HepG2 (cell line): Measurements from ENCODE around the gene PPP1R13B. TPM values are rescaled to one million over a fixed set of nuclear protein-coding genes. Genes with fewer than 3 reads are reported as not detected.
A peak's percentile ranks its signal among the peaks of the same experiment; 100 is the strongest.

Experiments used
- ADNP ChIP-seq: sonication (generic); formaldehyde crosslinking; IDR thresholded peaks from 2 replicates; pipeline ENCODE4 v1.4.0; 2020; ENCODE audit warnings: missing genetic modification reagents
- ARNT ChIP-seq: fragments of 450-650 bp; IDR thresholded peaks from 2 replicates; pipeline ENCODE4 v1.6.1; 2017
- ARNT2 ChIP-seq: sonication (generic); formaldehyde crosslinking; IDR thresholded peaks from 2 replicates; pipeline ENCODE4 v1.8.0; 2022; ENCODE audit warnings: mild to moderate bottlenecking, low read depth, missing genetic modification reagents, moderate library complexity
- BRF2 ChIP-seq: sonication (generic); formaldehyde crosslinking; IDR thresholded peaks from 2 replicates; pipeline ENCODE4 v1.8.1; 2022; ENCODE audit warnings: mild to moderate bottlenecking, missing genetic modification reagents
- DNMT1 ChIP-seq: sonication (generic); formaldehyde crosslinking; IDR thresholded peaks from 2 replicates; pipeline ENCODE4 v1.5.1; 2020; ENCODE audit warnings: mild to moderate bottlenecking, missing genetic modification reagents
- E2F1 ChIP-seq: sonication (generic); formaldehyde crosslinking; IDR thresholded peaks from 2 replicates; pipeline ENCODE4 v1.5.0; 2020; ENCODE audit warnings: missing genetic modification reagents
- GABPB1 ChIP-seq: IDR thresholded peaks from 2 replicates; pipeline ENCODE4 v1.6.1; 2016; ENCODE audit warnings: mild to moderate bottlenecking, missing genetic modification reagents, moderate library complexity, missing compliant biosample characterization
- GATAD1 ChIP-seq: IDR thresholded peaks from 2 replicates; pipeline ENCODE4 v1.6.1; 2016; ENCODE audit warnings: missing genetic modification reagents, missing compliant biosample characterization
- HHEX ChIP-seq: IDR thresholded peaks from 2 replicates; pipeline ENCODE4 v1.6.1; 2016; ENCODE audit warnings: control low read depth
- IKZF1 ChIP-seq: fragments of 450-650 bp; IDR thresholded peaks from 2 replicates; pipeline ENCODE4 v1.7.1; 2016
- IRF1 ChIP-seq: sonication (generic); formaldehyde crosslinking; IDR thresholded peaks from 2 replicates; pipeline ENCODE4 v1.4.0; 2020; ENCODE audit warnings: low read depth, mild to moderate bottlenecking, missing genetic modification reagents
- JUNB ChIP-seq: sonication (generic); formaldehyde crosslinking; IDR thresholded peaks from 2 replicates; pipeline ENCODE4 v1.8.0; 2022; ENCODE audit warnings: missing genetic modification reagents, mild to moderate bottlenecking, borderline replicate concordance
- MIXL1 ChIP-seq: IDR thresholded peaks from 2 replicates; pipeline ENCODE4 v1.6.1; 2016
- MTA1 ChIP-seq: sonication (generic); formaldehyde crosslinking; IDR thresholded peaks from 2 replicates; pipeline ENCODE4 v1.4.0; 2020; ENCODE audit warnings: missing genetic modification reagents, mild to moderate bottlenecking, borderline replicate concordance
- NR0B2 ChIP-seq: sonication (generic); formaldehyde crosslinking; IDR thresholded peaks from 2 replicates; pipeline ENCODE4 v1.4.0; 2020; ENCODE audit warnings: mild to moderate bottlenecking, missing genetic modification reagents
- NR3C1 ChIP-seq: sonication (generic); formaldehyde crosslinking; IDR thresholded peaks from 2 replicates; pipeline ENCODE4 v1.4.0; 2020; ENCODE audit warnings: missing genetic modification reagents
- PCBP2 ChIP-seq: fragments of 200-400 bp; formaldehyde crosslinking; optimal IDR thresholded peaks from 2 replicates; pipeline ENCODE3; 2018; ENCODE audit warnings: low read length, low read depth; ENCODE audit not compliant: poor library complexity, severe bottlenecking
- PRPF4 ChIP-seq: fragments of 200-400 bp; formaldehyde crosslinking; IDR thresholded peaks from 2 replicates; pipeline ENCODE4 v1.6.1; 2016; ENCODE audit warnings: low read length, low read depth; ENCODE audit not compliant: poor library complexity, severe bottlenecking
- SIN3A ChIP-seq: IDR thresholded peaks from 2 replicates; pipeline ENCODE4 v1.6.1; 2011; ENCODE audit warnings: low read depth, mild to moderate bottlenecking, control low read depth, low read length, borderline replicate concordance
- SKIL ChIP-seq: sonication (generic); formaldehyde crosslinking; IDR thresholded peaks from 2 replicates; pipeline ENCODE4 v1.8.0; 2022; ENCODE audit warnings: missing genetic modification reagents, mild to moderate bottlenecking, moderate library complexity, borderline replicate concordance
- SUZ12 ChIP-seq: fragments of 150-350 bp; IDR thresholded peaks from 2 replicates; pipeline ENCODE4 v1.6.1; 2014; ENCODE audit warnings: low read depth, low read length
- THAP7 ChIP-seq: sonication (generic); formaldehyde crosslinking; IDR thresholded peaks from 2 replicates; pipeline ENCODE4 v1.8.1; 2023; ENCODE audit warnings: mild to moderate bottlenecking, missing genetic modification reagents
- ZNF124 ChIP-seq: sonication (generic); formaldehyde crosslinking; IDR thresholded peaks from 2 replicates; pipeline ENCODE4 v1.4.0; 2020; ENCODE audit warnings: missing genetic modification reagents
- ZNF136 ChIP-seq: sonication (generic); formaldehyde crosslinking; IDR thresholded peaks from 2 replicates; pipeline ENCODE4 v1.8.1; 2022; ENCODE audit warnings: low read depth, mild to moderate bottlenecking, moderate library complexity, missing genetic modification reagents
- ZNF224 ChIP-seq: sonication (generic); formaldehyde crosslinking; IDR thresholded peaks from 2 replicates; pipeline ENCODE4 v1.5.0; 2020; ENCODE audit warnings: mild to moderate bottlenecking, missing genetic modification reagents
- ZNF343 ChIP-seq: sonication (generic); formaldehyde crosslinking; IDR thresholded peaks from 2 replicates; pipeline ENCODE4 v1.4.0; 2020; ENCODE audit warnings: mild to moderate bottlenecking, missing genetic modification reagents
- ZNF468 ChIP-seq: sonication (generic); formaldehyde crosslinking; IDR thresholded peaks from 2 replicates; pipeline ENCODE4 v1.8.0; 2022; ENCODE audit warnings: mild to moderate bottlenecking, moderate library complexity, missing genetic modification reagents
- polyA plus RNA-seq, 8 experiments: library from polyadenylated mRNA; depleted of rRNA in 3 of 8; stranded (reverse) in 7 of 8; unstranded in 1 of 8; fragments of >200 nt; fragmentation: Illumina TruSeq in 4 of 8; extraction: Trizol in 4 of 8; gene quantifications; 2 replicates each; pipeline versions ENCODE4 v1.2.1 to v1.2.3, GENCODE V29; 2011 to 2016; ENCODE audit warnings: low read depth in 4 of 8, missing spikeins in 1 of 8, mixed read lengths in 1 of 8; ENCODE audit not compliant: insufficient read depth in 1 of 8
- total RNA-seq, 5 experiments: library from RNA; depleted of rRNA; stranded (reverse); fragments of >200 nt; fragmentation: Illumina TruSeq; extraction: Trizol; gene quantifications; 2 replicates each; pipeline ENCODE4 v1.2.3, GENCODE V29; 2016; ENCODE audit warnings: low read depth in 1 of 5

The PPP1R13B gene
- total and polyA plus RNA-seq, 2 of the 13 experiments (the other 11 are each of a cell fraction or from before 2014, with no cell fraction given): 4.6 to 9.4 TPM

GRCh38 chr14:103855734-103856095 is 8.3 kb upstream of the PPP1R13B start (continued):
- TF ChIP-seq THAP7 (CRISPR knock-in tag) (no peak), ADNP (CRISPR knock-in tag) (no peak), ZNF468 (CRISPR knock-in tag) (no peak), GATAD1 (CRISPR knock-in tag) (no peak), ZNF224 (CRISPR knock-in tag) (no peak), MTA1 (CRISPR knock-in tag) (no peak), E2F1 (CRISPR knock-in tag) (no peak), BRF2 (CRISPR knock-in tag) (no peak), IRF1 (CRISPR knock-in tag) (no peak), SUZ12 (no peak), ZNF136 (0 out of 2 replicates have a peak, but pooled peaks have one; percentile 7), ARNT2 (CRISPR knock-in tag) (no peak), GABPB1 (CRISPR knock-in tag) (no peak), PCBP2 (no peak), SKIL (0 out of 2 replicates have a peak, but pooled peaks have one; percentile 18), ZNF124 (no peak), PRPF4 (no peak), NR3C1 (CRISPR knock-in tag) (no peak), ARNT (no peak), NR0B2 (no peak), MIXL1 (CRISPR knock-in tag) (0 out of 2 replicates have a peak, but pooled peaks have one; percentile 1), ZNF343 (no peak), IKZF1 (no peak), JUNB (CRISPR knock-in tag) (no peak), HHEX (CRISPR knock-in tag) (no peak), DNMT1 (CRISPR knock-in tag) (no peak), SIN3A (no peak)
